Fibroblast of gingiva (primary cell): ENCODE data around the gene SMAD3.

ENCODE experiments used
- DNase-seq: peaks from one replicate; pipeline ENCODE4 v3.0.0-alpha.2; 2011; ENCODE audit warnings: low read depth

SMAD3 gene

GRCh38 chr15:67125589-67126502 lies 60.4 kb downstream of the SMAD3 start:
- DNase-seq = peak; percentile 100

- no peak for DNase-seq
Observed at GRCh38 chr15:67126551-67127330, 61.3 kb downstream of the SMAD3 start.

GRCh38 chr15:67127331-67127664 lies 61.9 kb downstream of the SMAD3 start:
- no peak for DNase-seq

- DNase-seq = peak; percentile 82
Observed at GRCh38 chr15:67127965-67128364, 62.6 kb downstream of the SMAD3 start.

- DNase-seq = no peak
Observed at GRCh38 chr15:67130166-67130565, 64.8 kb downstream of the SMAD3 start.

- DNase-seq = peak; percentile 87
Observed at GRCh38 chr15:67130673-67131601, 65.5 kb downstream of the SMAD3 start.

- DNase-seq = no peak
Observed at GRCh38 chr15:67132276-67132675, 66.9 kb downstream of the SMAD3 start.

GRCh38 chr15:67133026-67133425 lies 67.6 kb downstream of the SMAD3 start:
- no peak for DNase-seq

- no peak for DNase-seq
Observed at GRCh38 chr15:67133738-67134066, 68.3 kb downstream of the SMAD3 start.

- DNase-seq = no peak
Observed at GRCh38 chr15:67134067-67134838, 68.9 kb downstream of the SMAD3 start.

GRCh38 chr15:67134871-67135492 lies 69.6 kb downstream of the SMAD3 start:
- DNase-seq = no peak

GRCh38 chr15:67135494-67135893 lies 70.1 kb downstream of the SMAD3 start:
- peak; percentile 92 for DNase-seq

- DNase-seq = no peak
Observed at GRCh38 chr15:67136802-67137201, 71.4 kb downstream of the SMAD3 start.

GRCh38 chr15:67137319-67137718 lies 71.9 kb downstream of the SMAD3 start:
- DNase-seq = no peak

- DNase-seq = no peak
Observed at GRCh38 chr15:67137951-67138848, 72.8 kb downstream of the SMAD3 start.

- DNase-seq = no peak
Observed at GRCh38 chr15:67138891-67139855, 73.8 kb downstream of the SMAD3 start.

- DNase-seq = no peak
Observed at GRCh38 chr15:67140078-67140833, 74.9 kb downstream of the SMAD3 start.
